Stimulated activated naive B cell treated with anti-CD40 and anti-IgM and Interleukin-4, amounts not matched to agents 10 μg/mL and 1 μg/mL and 100 μg/mL, for 72 hours (primary cell): ENCODE results near the gene C15orf39.
A peak's percentile ranks its signal among the peaks of the same experiment; 100 is the strongest.
"Not testable (repeated sequence)": the region's sequence is repeated elsewhere in the genome, so short reads cannot be mapped to it uniquely, and the experiment has no call there.

ENCODE experiments used
- ATAC-seq, 2 donors: fragments of 150-1000 bp; cut with Tn5 transposase; replicated peaks; 2 replicates each; pipeline ENCODE4 v1.10.0; 2021; ENCODE audit warnings: moderate library complexity in 1 of 2
- DNase-seq: peaks from one replicate; pipeline ENCODE4 v3.0.0; 2021
- H3K27ac Mint-ChIP-seq: one replicate; pipeline ENCODE4 v1.8.0; 2022; ENCODE audit warnings: mild to moderate bottlenecking, mixed read lengths
- H3K27me3 Mint-ChIP-seq, 2 donors: one replicate each; pipeline ENCODE4 v1.8.0; 2022; ENCODE audit warnings: mixed read lengths in 2 of 2
- H3K36me3 Mint-ChIP-seq, 2 donors: one replicate each; pipeline ENCODE4 v1.8.0; 2022; ENCODE audit warnings: mixed read lengths in 2 of 2, mild to moderate bottlenecking in 1 of 2
- H3K4me1 Mint-ChIP-seq, 2 donors: one replicate each; pipeline ENCODE4 v1.8.0; 2022; ENCODE audit warnings: mixed read lengths in 2 of 2, mild to moderate bottlenecking in 1 of 2
- H3K4me3 Mint-ChIP-seq, 2 donors: one replicate each; pipeline ENCODE4 v1.8.0; 2022; ENCODE audit warnings: mild to moderate bottlenecking in 2 of 2, mixed read lengths in 2 of 2, moderate library complexity in 1 of 2
- H3K9me3 Mint-ChIP-seq, 2 donors: one replicate each; pipeline ENCODE4 v1.8.0; 2022; ENCODE audit warnings: mixed read lengths in 2 of 2, mild to moderate bottlenecking in 1 of 2

The C15orf39 gene

DNA sequence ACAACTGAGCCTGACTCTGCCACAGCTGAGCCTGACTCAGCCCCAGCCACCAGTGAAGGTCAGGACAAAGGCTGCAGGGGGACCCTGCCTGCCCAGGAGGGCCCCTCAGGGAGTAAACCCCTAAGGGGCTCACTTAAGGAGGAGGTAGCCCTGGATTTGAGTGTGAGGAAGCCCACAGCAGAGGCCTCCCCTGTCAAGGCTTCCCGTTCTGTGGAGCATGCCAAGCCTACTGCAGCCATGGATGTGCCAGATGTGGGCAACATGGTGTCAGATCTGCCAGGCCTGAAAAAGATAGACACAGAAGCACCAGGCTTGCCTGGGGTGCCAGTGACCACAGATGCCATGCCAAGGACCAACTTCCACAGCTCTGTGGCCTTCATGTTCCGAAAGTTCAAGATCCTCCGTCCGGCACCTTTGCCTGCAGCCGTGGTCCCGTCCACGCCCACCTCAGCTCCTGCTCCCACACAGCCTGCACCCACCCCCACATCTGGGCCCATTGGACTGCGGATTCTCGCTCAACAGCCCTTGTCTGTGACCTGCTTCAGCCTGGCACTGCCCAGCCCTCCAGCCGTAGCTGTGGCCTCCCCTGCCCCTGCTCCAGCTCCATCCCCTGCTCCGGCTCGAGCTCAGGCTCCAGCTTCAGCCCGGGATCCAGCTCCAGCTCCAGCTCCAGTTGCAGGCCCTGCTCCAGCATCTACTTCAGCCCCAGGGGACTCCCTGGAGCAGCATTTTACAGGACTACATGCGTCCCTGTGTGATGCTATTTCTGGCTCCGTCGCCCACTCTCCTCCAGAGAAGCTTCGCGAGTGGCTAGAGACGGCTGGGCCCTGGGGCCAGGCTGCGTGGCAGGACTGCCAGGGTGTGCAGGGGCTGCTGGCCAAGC lies 6.2 kb downstream of the C15orf39 start:
- Mint-ChIP-seq H3K27ac (peak overlapping the region; percentile 25), H3K4me3 (no peak overlapping the region), H3K36me3 (peaks cover 49 to 68% of the 10 kb centered on the region in 2 donors), H3K27me3 (no peaks in the 10 kb centered on the region), H3K9me3 (no peaks in the 10 kb centered on the region), H3K4me1 (peaks cover 26 to 41% of the 10 kb centered on the region in 2 donors)
- DNase-seq (no peak), ATAC-seq (no peak)

DNA sequence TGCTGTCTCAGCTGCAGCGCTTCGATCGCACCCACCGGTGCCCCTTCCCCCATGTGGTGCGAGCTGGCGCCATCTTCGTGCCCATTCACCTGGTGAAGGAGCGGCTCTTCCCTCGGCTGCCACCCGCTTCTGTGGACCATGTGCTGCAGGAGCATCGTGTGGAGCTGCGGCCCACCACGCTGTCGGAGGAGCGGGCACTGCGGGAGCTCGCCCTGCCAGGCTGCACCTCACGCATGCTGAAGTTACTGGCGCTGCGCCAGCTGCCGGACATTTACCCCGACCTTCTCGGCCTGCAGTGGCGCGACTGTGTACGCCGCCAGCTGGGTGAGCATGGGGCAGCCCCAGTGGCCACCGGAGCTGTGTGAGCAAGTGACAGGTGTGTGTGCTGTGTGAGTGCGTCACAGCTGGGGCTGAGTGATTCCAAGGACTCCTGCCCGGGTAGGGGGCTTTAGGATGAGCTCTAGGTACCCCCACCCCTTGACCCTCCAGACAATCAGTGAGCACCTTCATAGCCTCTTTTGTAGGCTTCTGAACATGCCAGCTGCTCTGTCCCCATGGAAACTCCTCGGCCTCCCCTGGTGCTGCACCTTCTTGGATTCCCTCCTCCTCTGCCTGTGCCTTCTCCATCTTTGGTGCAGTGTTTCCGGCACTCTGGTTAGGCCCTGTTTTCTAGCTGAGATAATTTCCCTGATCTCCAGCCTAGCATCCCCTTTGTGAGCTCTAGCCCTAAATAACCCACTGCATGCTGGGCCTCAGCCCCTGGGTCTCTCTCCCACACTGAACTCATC lies 7.0 kb downstream of the C15orf39 start:
- ATAC-seq (no peak), DNase-seq (no peak)
- Mint-ChIP-seq H3K9me3 (no peaks in the 10 kb centered on the region), H3K4me3 (no peak overlapping the region), H3K27me3 (no peaks in the 10 kb centered on the region), H3K4me1 (peaks cover 20 to 32% of the 10 kb centered on the region in 2 donors), H3K36me3 (peaks cover 52 to 69% of the 10 kb centered on the region in 2 donors), H3K27ac (no peak overlapping the region)

DNA sequence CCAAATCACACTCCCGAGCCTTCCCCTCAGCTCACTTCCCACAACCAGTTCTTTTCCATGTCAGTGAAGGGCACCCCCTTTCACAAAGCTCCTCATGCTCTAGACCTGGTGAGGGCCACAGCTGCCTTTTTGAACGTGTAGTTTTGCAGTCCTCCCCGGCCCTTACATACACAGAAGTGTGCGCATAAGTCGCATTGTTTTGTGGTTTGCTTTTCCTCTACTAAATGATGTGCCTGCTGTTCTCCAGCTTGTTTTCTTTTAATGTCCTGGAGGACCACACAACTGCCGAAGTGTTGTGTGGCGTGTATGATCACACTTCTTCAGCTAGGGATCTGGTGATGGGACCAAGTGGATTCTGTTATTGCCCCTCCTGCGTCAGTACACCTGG lies 7.6 kb downstream of the C15orf39 start:
- peaks cover 55 to 69% of the 10 kb centered on the region in 2 donors for H3K36me3 Mint-ChIP-seq

DNA sequence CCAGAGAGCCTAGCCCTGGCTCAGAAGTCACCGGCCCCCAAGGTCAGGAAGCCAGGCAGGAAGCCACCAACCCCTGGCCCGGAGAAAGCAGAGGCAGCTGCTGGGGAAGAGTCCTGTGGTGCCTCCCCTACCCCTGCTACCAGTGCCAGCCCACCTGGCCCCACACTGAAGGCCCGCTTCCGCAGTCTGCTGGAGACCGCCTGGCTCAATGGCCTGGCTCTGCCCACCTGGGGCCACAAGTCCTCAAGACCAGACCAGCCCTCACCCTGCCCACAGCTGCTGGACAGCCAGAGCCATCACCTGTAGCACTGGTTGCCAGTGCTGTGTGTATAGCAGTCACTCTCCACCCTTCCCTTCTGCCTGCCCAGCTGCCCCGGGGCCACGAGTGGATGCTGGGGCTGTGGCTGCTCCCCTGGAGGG lies 9.1 kb downstream of the C15orf39 start:
- H3K9me3 Mint-ChIP-seq = no peaks in the 10 kb centered on the region
- DNase-seq (no peak), ATAC-seq (no peak)
- peaks cover 61 to 65% of the 10 kb centered on the region in 2 donors for H3K36me3 Mint-ChIP-seq
- H3K27ac Mint-ChIP-seq = peak overlapping the region; percentile 56
- peaks cover 10 to 16% of the 10 kb centered on the region in 2 donors for H3K4me1 Mint-ChIP-seq
- no peaks in the 10 kb centered on the region for H3K27me3 Mint-ChIP-seq
- H3K4me3 Mint-ChIP-seq = no peak overlapping the region

More for the DNA sequence above, 7.6 kb downstream of the C15orf39 start:
- Mint-ChIP-seq H3K4me1 (peaks cover 16 to 26% of the 10 kb centered on the region in 2 donors), H3K27ac (peak overlapping the region; percentile 27), H3K4me3 (no peak overlapping the region), H3K9me3 (no peaks in the 10 kb centered on the region), H3K27me3 (no peaks in the 10 kb centered on the region)
- ATAC-seq = no peak
- no peak for DNase-seq

DNA sequence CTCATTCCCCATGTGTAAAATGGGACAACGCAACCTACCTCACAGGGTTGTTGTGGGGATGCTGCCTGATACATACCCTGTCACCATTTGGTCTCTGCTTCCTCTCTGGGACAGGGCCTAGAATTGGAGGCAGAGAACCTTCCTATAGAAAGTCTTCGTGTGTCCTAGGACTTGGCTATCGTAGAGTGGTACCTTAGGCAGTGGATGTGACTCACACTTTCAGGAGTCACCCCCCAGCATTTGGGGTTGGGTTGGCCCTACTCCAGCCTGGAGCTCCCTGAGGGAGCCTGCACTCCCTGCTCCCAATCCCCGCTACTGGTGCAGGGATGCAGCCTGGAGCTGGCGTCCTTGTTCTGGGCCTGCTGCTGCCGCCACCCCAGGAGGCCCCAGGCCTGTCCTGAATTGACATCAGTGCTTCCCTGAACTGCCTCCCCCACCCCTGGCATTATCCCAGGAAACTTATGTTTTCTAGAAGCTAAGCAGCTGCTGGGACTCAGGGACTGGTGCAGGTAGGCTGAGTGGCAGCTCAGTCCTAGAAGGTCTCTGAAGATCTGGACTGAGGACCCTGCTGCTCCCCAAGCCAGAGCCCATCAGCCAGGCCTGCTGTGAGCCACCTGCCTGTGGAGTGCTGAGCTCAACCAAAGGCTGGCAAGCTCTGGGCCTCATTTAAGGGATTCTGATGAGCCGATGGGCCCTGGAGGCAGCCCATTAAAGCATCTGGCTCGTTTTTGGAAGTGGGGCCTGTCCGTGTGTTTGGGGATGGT lies 9.9 kb downstream of the C15orf39 start:
- Mint-ChIP-seq H3K4me1 (peaks cover 10 to 16% of the 10 kb centered on the region in 2 donors), H3K27ac (no peak overlapping the region), H3K36me3 (peaks cover 59% of the 10 kb centered on the region in 2 donors), H3K27me3 (no peaks in the 10 kb centered on the region), H3K9me3 (no peaks in the 10 kb centered on the region), H3K4me3 (no peak overlapping the region)
- no peak for ATAC-seq
- DNase-seq = no peak

DNA sequence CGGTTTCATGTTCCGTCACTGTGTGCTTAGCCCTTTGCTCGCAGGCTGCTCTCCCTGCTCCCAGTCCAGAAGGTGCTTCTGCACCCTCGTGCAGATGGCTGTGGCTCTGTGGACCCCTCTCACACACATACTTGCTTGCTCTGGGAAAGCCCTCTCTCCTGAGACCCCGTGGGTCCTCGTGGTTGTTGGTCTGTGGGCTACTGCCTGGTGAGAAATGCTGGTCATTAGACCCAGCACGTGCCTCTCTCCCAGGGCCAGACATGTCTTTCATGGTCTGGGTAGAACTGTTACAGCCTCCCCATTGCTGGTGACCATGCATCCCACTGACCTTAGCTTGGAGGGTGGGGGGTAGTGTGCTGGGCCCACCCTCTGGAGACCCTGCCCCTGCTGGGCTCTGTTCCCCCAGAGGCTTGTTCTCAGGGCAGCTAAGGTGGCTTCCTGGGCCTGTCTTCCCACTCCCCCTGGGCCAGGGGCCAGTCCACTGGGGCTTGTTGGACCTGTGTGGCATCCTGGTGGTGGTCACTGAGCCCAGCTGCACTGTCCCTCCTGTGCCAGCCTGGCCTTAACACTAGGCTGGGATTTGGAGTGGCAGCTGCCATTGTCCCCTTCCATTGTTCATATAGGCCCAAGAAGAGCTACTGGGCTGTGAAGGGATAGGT lies 10.6 kb downstream of the C15orf39 start:
- Mint-ChIP-seq H3K27ac (peak overlapping the region; percentile 56), H3K4me1 (peaks cover 8 to 14% of the 10 kb centered on the region in 2 donors), H3K27me3 (no peaks in the 10 kb centered on the region), H3K4me3 (no peak overlapping the region), H3K9me3 (no peaks in the 10 kb centered on the region), H3K36me3 (peaks cover 53 to 55% of the 10 kb centered on the region in 2 donors)
- no peak for ATAC-seq
- no peak for DNase-seq

DNA sequence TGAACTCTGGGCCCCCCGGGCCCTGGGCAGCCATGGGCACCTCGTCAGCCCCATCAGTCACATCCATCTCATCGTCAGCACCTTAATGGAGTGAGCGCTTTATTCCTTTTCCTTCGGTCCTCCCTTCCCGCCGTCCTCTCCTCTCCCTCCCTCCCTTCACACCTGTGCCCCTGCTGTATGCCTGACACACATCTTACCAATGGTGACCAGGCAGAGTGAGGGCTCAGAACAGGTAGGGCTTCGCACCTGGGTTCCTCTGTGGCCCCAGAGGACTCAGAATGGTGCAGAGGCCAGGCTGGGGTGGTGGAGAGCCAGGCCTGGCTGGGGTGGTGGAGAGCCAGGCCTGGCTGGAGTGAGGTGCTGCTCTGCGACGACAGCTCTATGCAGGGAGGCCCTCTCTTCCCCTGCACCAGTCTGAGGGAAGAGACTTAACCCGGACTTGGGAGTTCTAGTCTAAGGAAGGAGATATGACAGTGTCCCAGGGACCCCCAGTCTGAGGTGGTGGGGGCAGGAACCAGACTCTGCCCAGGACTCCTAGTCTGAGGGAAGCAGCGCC lies 11.6 kb downstream of the C15orf39 start:
- Mint-ChIP-seq H3K9me3 (no peaks in the 10 kb centered on the region), H3K27ac (no peak overlapping the region), H3K27me3 (no peaks in the 10 kb centered on the region), H3K4me3 (no peak overlapping the region), H3K4me1 (peaks cover 11 to 15% of the 10 kb centered on the region in 2 donors), H3K36me3 (peaks cover 43 to 46% of the 10 kb centered on the region in 2 donors)
- DNase-seq = no peak
- no peak for ATAC-seq

DNA sequence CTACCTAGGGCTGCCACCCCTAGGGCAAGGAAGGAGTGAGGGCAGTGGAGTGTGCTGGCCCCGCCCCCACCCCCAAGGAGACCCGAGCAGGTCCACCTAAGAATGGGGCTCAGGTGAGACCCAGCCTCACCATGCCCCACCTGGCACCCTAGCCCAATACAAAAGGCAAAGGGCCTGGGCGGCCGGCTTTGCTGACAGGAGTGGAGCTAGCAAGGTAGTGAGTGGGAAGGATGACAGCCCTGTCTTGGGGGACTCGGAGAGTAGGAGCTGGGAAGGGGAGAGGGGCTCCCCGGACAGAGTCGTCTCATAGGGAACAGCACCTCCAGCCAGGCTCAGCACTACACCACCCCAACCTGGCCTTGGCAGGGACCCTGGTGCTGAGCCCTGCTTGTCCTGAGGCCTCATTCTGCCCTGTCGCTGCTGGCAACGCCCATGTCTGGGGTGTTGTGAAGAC lies 12.1 kb downstream of the C15orf39 start:
- Mint-ChIP-seq H3K27ac (no peak overlapping the region), H3K4me1 (peaks cover 15 to 20% of the 10 kb centered on the region in 2 donors), H3K4me3 (no peak overlapping the region), H3K36me3 (peaks cover 38 to 41% of the 10 kb centered on the region in 2 donors), H3K27me3 (no peaks in the 10 kb centered on the region), H3K9me3 (no peaks in the 10 kb centered on the region)
- ATAC-seq (no peak), DNase-seq (no peak)

DNA sequence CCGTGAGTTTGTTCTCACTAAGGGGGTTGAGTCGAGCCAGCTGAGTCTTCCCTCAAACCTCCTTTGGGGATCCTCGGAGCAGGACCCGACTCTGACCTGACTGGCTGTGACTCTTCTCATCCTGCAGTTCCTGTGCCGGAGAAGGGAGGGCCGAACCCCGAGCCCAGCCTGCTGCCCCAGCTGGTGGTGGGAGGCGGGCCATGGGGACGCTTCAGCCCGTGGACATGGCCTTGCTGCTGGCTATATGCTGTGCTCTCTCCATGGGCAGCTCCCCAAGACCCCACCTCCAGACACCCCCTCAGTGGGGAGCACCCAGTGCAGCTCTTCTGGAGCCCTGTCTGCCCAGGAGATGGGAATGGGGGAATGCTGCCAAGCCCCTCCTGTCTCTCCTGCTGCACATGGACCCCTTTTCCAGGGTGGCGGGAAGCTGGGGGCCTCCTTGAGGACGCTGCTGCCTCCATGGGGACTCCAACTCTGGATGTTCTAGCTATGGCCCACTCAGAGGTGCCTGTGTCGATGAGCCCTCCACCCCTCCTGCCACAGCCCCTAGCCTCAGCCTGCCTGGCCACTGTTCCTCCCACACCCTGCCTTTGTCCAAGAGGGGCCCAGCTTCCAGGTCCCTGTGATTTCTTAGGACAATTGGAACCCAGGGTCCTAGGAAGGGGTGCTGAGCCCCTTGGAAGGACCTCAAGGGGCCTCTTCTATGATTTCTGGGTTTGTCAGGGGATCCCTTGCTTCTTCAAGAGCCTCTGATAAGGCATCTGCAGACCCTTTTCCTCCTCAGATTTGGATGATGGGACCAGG lies 12.8 kb downstream of the C15orf39 start:
- Mint-ChIP-seq H3K4me3 (no peak overlapping the region), H3K4me1 (peaks cover 20% of the 10 kb centered on the region in 2 donors), H3K27ac (peak overlapping the region; percentile 14), H3K36me3 (peaks cover 31 to 34% of the 10 kb centered on the region in 2 donors), H3K27me3 (no peaks in the 10 kb centered on the region), H3K9me3 (no peaks in the 10 kb centered on the region)
- DNase-seq (no peak), ATAC-seq (no peak)

DNA sequence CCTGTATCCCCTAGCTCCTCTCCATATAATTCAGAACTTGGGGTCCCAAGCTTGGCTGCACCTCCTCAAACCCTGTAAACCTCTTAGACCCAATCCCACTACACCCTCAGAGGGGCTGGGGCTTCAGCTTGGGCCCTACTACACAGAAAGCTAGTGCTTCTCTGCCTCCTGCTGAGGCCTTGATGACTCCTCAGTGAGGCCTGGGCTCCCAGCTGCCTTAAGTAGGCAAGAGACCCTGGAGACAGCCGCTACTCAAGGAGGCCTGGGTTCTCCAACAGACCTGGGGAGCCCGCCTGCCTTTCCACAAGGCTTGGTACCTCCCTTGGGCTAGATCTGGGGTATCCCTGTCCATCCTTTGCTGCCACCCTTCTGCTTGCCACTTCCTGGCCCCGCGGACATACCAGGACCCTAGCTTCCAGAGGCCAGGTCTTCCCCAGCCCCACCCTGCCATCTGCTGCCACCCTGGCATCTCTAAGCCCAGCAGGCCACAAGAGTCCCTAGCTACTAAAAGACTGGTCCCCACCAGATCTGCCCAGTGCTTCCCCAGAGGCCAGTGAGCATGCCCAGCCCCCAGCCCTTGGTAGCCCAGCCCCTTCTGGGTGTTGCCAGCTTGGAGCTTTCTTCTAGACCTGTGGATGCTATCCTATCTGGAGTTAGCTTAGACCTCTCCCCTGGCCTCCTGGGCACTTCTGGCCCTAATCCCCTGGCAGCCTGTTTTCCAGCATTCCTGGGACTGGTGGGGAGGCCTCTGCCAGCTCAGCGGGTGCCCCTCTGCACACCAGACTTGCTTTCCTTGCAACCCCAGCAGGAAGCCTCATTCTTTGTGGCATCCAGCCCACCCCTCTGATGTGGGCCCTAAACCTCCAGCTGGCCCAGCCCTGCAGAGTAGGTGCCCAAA lies 13.7 kb downstream of the C15orf39 start:
- H3K27ac Mint-ChIP-seq = peak overlapping the region; percentile 31
- no peaks in the 10 kb centered on the region for H3K27me3 Mint-ChIP-seq
- no peak for ATAC-seq

DNA sequence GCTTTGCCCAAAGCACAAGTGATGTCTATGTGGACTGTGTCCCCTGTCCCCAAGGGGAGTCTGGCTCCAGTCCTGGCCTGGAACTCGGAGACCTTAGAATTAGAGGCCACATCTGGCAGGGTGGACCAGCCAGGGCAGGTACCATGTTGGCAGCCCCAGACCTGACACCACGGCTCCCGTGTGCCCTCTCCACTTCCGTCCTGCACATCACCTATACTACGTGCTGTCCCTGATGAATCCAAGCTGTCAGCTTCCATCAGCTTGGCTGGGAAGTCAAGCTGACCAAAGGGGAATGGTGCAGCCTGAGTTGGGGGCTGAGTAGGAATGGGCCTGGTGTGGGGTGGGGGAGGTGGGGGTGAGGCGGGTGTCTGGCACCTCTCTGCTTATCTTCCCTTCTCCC lies 15.3 kb downstream of the C15orf39 start:
- H3K27me3 Mint-ChIP-seq = no peaks in the 10 kb centered on the region
- ATAC-seq (no peak), DNase-seq (no peak)
- H3K4me3 Mint-ChIP-seq = no peak overlapping the region
- peaks cover 10 to 22% of the 10 kb centered on the region in 2 donors for H3K36me3 Mint-ChIP-seq
- H3K4me1 Mint-ChIP-seq = peaks cover 23 to 26% of the 10 kb centered on the region in 2 donors
- no peaks in the 10 kb centered on the region for H3K9me3 Mint-ChIP-seq
- no peak overlapping the region for H3K27ac Mint-ChIP-seq

More for the DNA sequence above, 13.7 kb downstream of the C15orf39 start:
- no peak for DNase-seq
- H3K4me3 Mint-ChIP-seq = no peak overlapping the region
- peaks cover 22 to 29% of the 10 kb centered on the region in 2 donors for H3K36me3 Mint-ChIP-seq
- peaks cover 24 to 25% of the 10 kb centered on the region in 2 donors for H3K4me1 Mint-ChIP-seq
- no peaks in the 10 kb centered on the region for H3K9me3 Mint-ChIP-seq

DNA sequence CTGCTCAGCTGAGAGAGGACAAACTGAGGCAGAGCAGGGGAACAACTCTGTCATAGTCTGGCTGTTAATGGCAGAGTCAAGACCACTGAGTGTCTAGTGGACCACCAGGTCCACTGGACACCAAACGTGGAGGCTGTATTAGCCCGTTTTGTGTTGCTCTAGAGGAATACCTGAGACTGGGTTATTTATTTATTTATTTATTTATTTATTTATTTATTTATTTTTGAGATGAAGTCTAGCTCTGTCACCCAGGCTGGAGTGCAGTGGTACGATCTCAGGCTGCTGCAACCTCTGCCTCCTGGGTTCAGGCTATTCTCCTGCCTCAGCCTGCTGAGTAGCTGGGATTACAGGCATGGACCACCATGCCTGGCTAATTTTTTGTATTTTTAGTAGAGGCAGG lies 15.9 kb downstream of the C15orf39 start:
- H3K27me3 Mint-ChIP-seq, H3K27ac Mint-ChIP-seq, DNase-seq, H3K9me3 Mint-ChIP-seq, ATAC-seq, H3K4me3 Mint-ChIP-seq: not testable (repeated sequence)
- Mint-ChIP-seq H3K36me3 (peaks cover 4 to 19% of the 10 kb centered on the region in 2 donors), H3K4me1 (peaks cover 23 to 26% of the 10 kb centered on the region in 2 donors)
